ENCODE measurements around the gene DQX1. TPM values are rescaled to one million over a fixed set of nuclear protein-coding genes. Genes with fewer than 3 reads are reported as not detected.

Gene DQX1
- total and polyA plus RNA-seq, 9 of the 15 experiments (the other 6 are each of a cell fraction or from before 2014, with no cell fraction given) = 0.04 to 0.38 (median 0.18) TPM; not detected in 1

DNA sequence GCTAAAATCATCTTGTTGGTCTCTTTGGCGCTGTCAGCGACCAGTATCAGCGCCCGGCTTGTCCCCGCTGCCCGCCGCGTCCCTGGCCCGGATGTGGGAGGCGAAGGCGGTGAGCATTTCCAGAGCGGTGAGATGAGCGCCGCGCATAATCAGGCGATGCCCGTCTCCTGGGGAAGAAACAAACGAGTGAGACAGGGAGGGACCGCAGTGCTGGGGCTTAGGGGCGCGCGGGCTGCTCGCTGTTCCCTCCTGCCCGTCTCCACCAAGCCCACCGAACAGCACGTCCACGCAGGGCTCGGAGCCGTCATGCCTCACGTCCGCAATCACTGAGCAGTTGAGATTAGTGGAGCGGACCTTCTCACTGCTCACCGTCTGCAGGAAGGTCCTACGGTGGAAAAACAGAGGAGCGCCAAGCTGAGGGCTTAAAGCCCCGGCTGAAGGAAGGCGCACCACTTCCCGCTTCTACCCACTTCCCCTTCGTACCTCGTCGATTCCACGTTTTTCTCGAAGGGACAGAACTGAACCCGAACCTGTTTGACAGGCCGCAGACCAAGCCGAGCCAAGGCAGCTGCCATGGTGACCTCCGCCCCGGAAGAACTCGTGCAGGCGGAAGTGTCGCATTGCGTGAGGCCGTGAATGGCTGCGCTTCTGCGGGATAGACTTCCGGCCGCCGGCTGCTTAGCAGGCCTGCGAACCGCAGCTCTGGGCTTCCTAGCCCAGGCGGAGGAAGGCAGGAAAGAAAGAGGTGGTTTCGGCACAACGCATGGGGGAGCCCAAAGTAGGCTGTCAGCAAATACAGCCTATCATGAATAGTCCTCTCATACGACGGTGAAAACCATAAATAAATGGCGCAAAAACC lies 53.7 kb downstream of the DQX1 start, which contains the start of gene MRPL53 (continued):
- TF ChIP-seq, protein P1, sequence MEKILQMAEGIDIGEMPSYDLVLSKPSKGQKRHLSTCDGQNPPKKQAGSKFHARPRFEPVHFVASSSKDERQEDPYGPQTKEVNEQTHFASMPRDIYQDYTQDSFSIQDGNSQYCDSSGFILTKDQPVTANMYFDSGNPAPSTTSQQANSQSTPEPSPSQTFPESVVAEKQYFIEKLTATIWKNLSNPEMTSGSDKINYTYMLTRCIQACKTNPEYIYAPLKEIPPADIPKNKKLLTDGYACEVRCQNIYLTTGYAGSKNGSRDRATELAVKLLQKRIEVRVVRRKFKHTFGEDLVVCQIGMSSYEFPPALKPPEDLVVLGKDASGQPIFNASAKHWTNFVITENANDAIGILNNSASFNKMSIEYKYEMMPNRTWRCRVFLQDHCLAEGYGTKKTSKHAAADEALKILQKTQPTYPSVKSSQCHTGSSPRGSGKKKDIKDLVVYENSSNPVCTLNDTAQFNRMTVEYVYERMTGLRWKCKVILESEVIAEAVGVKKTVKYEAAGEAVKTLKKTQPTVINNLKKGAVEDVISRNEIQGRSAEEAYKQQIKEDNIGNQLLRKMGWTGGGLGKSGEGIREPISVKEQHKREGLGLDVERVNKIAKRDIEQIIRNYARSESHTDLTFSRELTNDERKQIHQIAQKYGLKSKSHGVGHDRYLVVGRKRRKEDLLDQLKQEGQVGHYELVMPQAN (IDR thresholded peaks at IDR 0.05; ENCODE audit: borderline replicate concordance) = peak; percentile 88
- TF ChIP-seq FIP1L1 (IDR thresholded peaks at IDR 0.05; ENCODE audit: low read depth, low read length, poor library complexity, severe bottlenecking) (no peak), E2F6 (IDR thresholded peaks at IDR 0.05; ENCODE audit: borderline replicate concordance in 1 of 2, extremely low read depth in 1 of 2, insufficient read depth in 1 of 2, insufficient read length in 1 of 2, low read depth in 1 of 2, low read length in 1 of 2, poor library complexity in 1 of 2, severe bottlenecking in 1 of 2) (peak; percentile 47 to 51), CXXC5 (CRISPR knock-in tag; IDR thresholded peaks at IDR 0.05) (peak; percentile 87), KDM4B (IDR thresholded peaks at IDR 0.05; ENCODE audit: borderline replicate concordance in 2 of 2, low read depth in 1 of 2) (peak in 1 of 2 experiments; percentile 98; a peak in 2 of 4 replicates), POLR2H (tag; IDR thresholded peaks at IDR 0.05; ENCODE audit: low read depth) (peak; percentile 95), ZNF644 (tag; IDR thresholded peaks at IDR 0.05; ENCODE audit: low read depth) (peak; percentile 89), MBD2 (IDR thresholded peaks at IDR 0.05; ENCODE audit: borderline replicate concordance, low read depth) (peak; percentile 84), TEAD4 (IDR thresholded peaks at IDR 0.05; ENCODE audit: low read length) (peak; percentile 40; the same call in 1 of the 2 replicates), TEAD4 (CRISPR knock-in tag; IDR thresholded peaks at IDR 0.05; ENCODE audit: borderline replicate concordance) (no peak), RBBP5 (IDR thresholded peaks at IDR 0.05; ENCODE audit: borderline replicate concordance, insufficient read depth, low read length, poor library complexity, severe bottlenecking) (peak; percentile 85), ZBTB49 (CRISPR knock-in tag; IDR thresholded peaks at IDR 0.05; ENCODE audit: borderline replicate concordance) (0 out of 2 replicates have a peak, but pooled peaks have one; percentile 30), ZC3H8 (IDR thresholded peaks at IDR 0.05) (no peak), VEZF1 (CRISPR knock-in tag; IDR thresholded peaks at IDR 0.05) (no peak), HEY1 (CRISPR knock-in tag; IDR thresholded peaks at IDR 0.05; ENCODE audit: borderline replicate concordance) (peak; percentile 78; the same call in 1 of the 2 replicates), NFIC (IDR thresholded peaks at IDR 0.05) (peak; percentile 47; the same call in 1 of the 2 replicates)

Measured in K562 (cell line).